Measurements from ENCODE around the gene H2AZ2. TPM values are rescaled to one million over a fixed set of nuclear protein-coding genes. Genes with fewer than 3 reads are reported as not detected.

Gene H2AZ2
- total RNA-seq, 1 donor from 2014 or later, result 156 TPM

DNA sequence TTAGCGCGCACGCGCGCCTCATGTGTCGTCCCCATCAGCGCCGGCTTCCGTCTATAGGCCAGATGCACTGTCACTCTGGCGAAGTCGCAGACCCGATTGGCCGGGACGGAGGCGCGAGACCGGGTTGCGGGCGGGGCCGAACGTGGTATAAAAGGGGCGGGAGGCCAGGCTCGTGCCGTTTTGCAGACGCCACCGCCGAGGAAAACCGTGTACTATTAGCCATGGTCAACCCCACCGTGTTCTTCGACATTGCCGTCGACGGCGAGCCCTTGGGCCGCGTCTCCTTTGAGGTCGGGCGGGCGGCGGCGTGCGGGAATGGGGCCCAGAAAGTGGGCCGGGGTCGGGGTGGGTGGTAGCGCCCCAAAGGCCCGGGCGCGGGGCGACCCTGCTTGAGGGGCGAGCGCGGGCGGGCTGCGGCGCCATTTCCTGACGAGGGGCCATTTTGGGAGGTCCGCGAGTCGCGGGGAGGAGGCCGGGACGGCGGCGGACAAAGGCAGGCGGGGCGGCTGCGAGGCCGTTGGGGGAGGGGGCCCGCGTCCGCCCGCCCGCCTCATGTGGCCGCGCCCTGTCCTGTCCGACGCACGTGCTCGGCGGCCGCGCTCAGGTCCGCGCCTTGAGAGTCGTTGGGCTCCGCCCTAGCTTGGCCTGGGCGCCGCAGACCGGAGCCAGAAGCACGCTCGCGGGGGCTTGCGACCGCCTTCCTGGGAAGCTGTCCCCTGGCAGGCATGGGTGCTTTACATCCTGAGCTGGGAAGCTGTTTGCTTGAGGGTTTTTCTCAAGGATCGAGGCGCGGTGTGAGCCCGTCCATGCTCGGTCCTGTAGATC lies 51.2 kb downstream of the H2AZ2 start, which contains the start of gene PPIA:
PPIA (plus strand) TSS at position 178 of the 825 bp plus-strand sequence; CDS start at position 222, 44 bp downstream.
- peaks cover 17% of the 10 kb centered on the region for H3K36me3 Mint-ChIP-seq
- peaks cover 27% of the 10 kb centered on the region for H3K4me1 Mint-ChIP-seq
- TF ChIP-seq, protein P1, sequence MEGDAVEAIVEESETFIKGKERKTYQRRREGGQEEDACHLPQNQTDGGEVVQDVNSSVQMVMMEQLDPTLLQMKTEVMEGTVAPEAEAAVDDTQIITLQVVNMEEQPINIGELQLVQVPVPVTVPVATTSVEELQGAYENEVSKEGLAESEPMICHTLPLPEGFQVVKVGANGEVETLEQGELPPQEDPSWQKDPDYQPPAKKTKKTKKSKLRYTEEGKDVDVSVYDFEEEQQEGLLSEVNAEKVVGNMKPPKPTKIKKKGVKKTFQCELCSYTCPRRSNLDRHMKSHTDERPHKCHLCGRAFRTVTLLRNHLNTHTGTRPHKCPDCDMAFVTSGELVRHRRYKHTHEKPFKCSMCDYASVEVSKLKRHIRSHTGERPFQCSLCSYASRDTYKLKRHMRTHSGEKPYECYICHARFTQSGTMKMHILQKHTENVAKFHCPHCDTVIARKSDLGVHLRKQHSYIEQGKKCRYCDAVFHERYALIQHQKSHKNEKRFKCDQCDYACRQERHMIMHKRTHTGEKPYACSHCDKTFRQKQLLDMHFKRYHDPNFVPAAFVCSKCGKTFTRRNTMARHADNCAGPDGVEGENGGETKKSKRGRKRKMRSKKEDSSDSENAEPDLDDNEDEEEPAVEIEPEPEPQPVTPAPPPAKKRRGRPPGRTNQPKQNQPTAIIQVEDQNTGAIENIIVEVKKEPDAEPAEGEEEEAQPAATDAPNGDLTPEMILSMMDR (IDR thresholded peaks at IDR 0.05; ENCODE audit: unreplicated experiment), result no peak
- peak within 1 kb of the TSS; percentile 93 for H3K27ac Mint-ChIP-seq
- no peaks in the 10 kb centered on the region for H3K27me3 Mint-ChIP-seq (ENCODE audit: low read depth)
- H3K4me3 Mint-ChIP-seq, result peak within 1 kb of the TSS; percentile 89
- no peaks in the 10 kb centered on the region for H3K9me3 Mint-ChIP-seq
- DNase-seq (ENCODE audit: low spot score in 2 of 2, unreplicated experiment in 2 of 2), result peak; percentile 97 to 98

DNA sequence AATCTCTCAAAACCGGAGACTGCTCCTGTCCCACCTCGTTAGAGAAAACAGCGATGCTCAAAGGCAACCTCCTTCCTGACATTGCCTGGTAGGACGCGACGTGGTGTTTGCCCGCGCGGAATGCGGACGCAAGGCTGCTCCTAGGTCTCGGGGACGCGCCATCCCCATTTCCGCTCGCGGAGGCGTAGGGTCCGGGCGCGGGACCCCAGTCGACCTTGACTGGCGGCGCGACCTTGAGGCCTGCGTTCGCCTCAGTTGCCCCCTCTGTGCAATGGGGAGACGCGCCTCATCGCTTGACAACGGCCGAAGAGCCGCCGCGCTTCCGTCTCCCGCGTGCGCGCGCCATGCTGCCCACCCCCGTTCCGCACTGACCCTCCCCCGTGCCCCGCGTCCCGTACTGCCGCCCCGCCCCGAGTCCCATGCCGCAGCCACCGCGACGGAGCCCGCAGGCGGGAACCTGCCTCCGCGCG lies 51.8 kb downstream of the H2AZ2 start:
- no peaks in the 10 kb centered on the region for H3K9me3 Mint-ChIP-seq
- no peaks in the 10 kb centered on the region for H3K27me3 Mint-ChIP-seq (ENCODE audit: low read depth)
- TF ChIP-seq, protein P1 (IDR thresholded peaks at IDR 0.05; ENCODE audit: unreplicated experiment), result no peak
- H3K36me3 Mint-ChIP-seq, result peaks cover 11% of the 10 kb centered on the region
- peaks cover 29% of the 10 kb centered on the region for H3K4me1 Mint-ChIP-seq
- DNase-seq (ENCODE audit: low spot score in 2 of 2, unreplicated experiment in 2 of 2), result peak in 1 of 2 experiments; percentile 26
- H3K4me3 Mint-ChIP-seq, result peak overlapping the region; percentile 89
- peak overlapping the region; percentile 93 for H3K27ac Mint-ChIP-seq

DNA sequence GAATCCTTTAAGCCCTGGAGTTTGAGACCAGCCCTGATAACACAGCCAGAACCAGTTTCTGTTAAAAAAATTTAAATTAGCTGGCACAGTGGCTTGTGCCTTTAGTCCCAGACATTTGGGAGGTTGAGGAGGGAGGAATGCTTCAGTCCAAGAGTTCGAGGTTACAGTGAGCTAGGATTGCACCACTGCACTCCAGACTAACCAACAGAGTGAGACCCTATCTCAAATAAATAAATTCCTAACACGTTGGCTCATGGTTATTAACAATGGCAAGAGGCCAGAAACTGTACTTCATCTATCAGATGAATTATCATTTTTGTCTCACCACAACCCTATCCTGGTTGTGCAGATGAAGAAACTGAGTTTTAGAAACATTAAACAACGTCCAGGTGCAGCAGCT lies 53.6 kb downstream of the H2AZ2 start:
- TF ChIP-seq, protein P1 (IDR thresholded peaks at IDR 0.05; ENCODE audit: unreplicated experiment), result no peak
- no peaks in the 10 kb centered on the region for H3K27me3 Mint-ChIP-seq (ENCODE audit: low read depth)
- H3K4me3 Mint-ChIP-seq, result no peak overlapping the region
- DNase-seq (ENCODE audit: low spot score in 2 of 2, unreplicated experiment in 2 of 2), result no peak
- peaks cover 22% of the 10 kb centered on the region for H3K4me1 Mint-ChIP-seq
- no peaks in the 10 kb centered on the region for H3K9me3 Mint-ChIP-seq
- no peak overlapping the region for H3K27ac Mint-ChIP-seq
- no peaks in the 10 kb centered on the region for H3K36me3 Mint-ChIP-seq

DNA sequence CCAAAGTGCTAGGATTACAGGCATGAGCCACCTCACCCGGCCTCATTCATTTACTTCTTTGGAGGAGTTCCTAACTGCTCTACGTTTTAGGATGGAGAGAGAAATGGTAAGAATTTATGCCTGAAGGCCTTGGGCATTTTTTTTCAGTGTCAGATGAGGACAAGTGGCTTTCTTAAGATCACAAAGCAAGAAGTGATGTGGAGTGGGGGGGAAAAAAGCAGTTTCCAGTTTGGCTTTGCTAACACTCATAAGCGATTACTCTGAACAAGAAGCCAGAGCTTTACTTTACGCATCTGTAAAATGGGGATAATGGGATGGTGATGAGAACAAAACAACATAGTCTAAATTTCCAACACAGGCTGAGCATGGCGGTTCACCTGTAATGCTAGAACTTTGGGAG lies 54.0 kb downstream of the H2AZ2 start:
- TF ChIP-seq, protein P1 (IDR thresholded peaks at IDR 0.05; ENCODE audit: unreplicated experiment), result no peak
- Mint-ChIP-seq H3K4me3 (no peak overlapping the region), H3K4me1 (peaks cover 21% of the 10 kb centered on the region), H3K9me3 (no peaks in the 10 kb centered on the region), H3K27me3 (ENCODE audit: low read depth) (no peaks in the 10 kb centered on the region), H3K27ac (peak overlapping the region; percentile 23), H3K36me3 (no peaks in the 10 kb centered on the region)
- no peak for DNase-seq (ENCODE audit: low spot score in 2 of 2, unreplicated experiment in 2 of 2)

DNA sequence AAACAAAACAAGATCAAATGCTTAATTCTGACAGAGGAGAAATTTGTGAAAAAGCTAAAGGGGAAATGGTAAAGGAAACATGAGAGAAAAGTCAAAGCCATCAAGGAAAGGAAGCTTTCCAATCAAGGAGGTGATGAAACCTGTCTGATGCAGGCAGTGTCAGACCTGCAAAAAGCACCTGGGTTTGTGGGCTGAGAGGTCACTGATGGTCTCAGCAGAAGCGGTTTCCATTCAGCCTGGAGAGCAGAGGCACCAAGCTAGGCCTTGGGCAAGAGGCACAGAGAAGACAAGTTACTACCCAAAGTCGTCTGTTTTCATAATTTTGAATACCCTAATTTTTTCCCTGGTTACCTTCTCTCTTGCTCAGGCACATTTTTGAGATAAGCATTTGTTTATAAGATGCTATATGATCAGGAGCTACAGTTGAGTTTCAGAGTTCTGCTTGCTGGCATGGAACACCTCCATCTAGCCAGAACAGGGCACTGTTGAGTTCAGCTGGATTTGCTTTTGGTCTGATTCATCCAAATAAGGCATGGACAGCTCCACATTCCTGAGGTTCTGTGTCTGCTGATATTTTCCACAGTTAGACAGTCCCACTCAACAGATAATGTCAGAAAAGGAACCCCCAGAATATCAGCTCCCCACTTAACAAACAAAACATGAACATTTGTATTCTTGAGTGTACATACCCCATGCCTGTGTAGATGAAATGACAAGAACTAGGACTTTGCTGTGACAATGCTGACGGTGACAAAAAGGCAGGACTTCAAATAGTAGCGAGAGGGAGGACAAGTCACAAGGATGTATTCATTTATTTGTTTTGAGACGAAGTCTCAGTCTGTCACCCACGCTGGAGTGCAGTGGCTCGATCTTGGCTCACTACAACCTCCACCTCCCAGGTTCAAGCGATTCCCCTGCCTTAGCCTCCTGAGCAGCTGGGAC lies 56.3 kb downstream of the H2AZ2 start:
- no peaks in the 10 kb centered on the region for H3K9me3 Mint-ChIP-seq
- H3K27ac Mint-ChIP-seq, result peak overlapping the region; percentile 30

More for the DNA sequence above, 56.3 kb downstream of the H2AZ2 start:
- TF ChIP-seq, protein P1 (IDR thresholded peaks at IDR 0.05; ENCODE audit: unreplicated experiment), result no peak
- Mint-ChIP-seq H3K4me1 (peaks cover 8% of the 10 kb centered on the region), H3K27me3 (ENCODE audit: low read depth) (no peaks in the 10 kb centered on the region), H3K4me3 (no peak overlapping the region), H3K36me3 (no peaks in the 10 kb centered on the region)
- no peak for DNase-seq (ENCODE audit: low spot score in 2 of 2, unreplicated experiment in 2 of 2)
